ENCODE measurements around the gene OR51M1. TPM values are rescaled to one million over a fixed set of nuclear protein-coding genes. Genes with fewer than 3 reads are reported as not detected.
A peak's percentile ranks its signal among the peaks of the same experiment; 100 is the strongest.
"Not testable (repeated sequence)": the region's sequence is repeated elsewhere in the genome, so short reads cannot be mapped to it uniquely, and the experiment has no call there.

The OR51M1 gene
- total RNA-seq = under 1 TPM in 7 of 8 experiments, not detected in 1; 0.05 to 0.66 (median 0.20) TPM

GRCh38 chr11:5383576-5383975, at the start of gene OR51M1:
OR51M1 (plus strand) TSS chr11:5383812; CDS start chr11:5389399, 5,587 bp downstream.
- ATAC-seq (replicated peaks in 6 of 8) = no peak
- H3K4me3 ChIP-seq = no peak within 1 kb of the TSS

GRCh38 chr11:5335170-5335569, 48.4 kb upstream of the OR51M1 start:
- H3K4me1 ChIP-seq (replicated peaks in 1 of 2) = no peaks in the 10 kb centered on the region
- H3K27ac ChIP-seq = no peak overlapping the region
- H3K4me3 ChIP-seq = no peak overlapping the region
- in situ Hi-C loops (cut with MboI; ENCODE audit: low pct_unique_long_range_greater_than_20kb in 2 of 9, low sequenced_read_pairs in 9 of 9, unreplicated experiment in 9 of 9) = no loop called here
- no peak for ATAC-seq (replicated peaks in 6 of 8)
- WGBS, 10 experiments = 20 to 80% (median 40%) methylated on average over 1 of the region's 1 CpG; no CpG with 5 or more reads in 2 of the 10 experiments

More at GRCh38 chr11:5383576-5383975, at the start of gene OR51M1:
- H3K4me1 ChIP-seq (replicated peaks in 1 of 2) = no peaks in the 10 kb centered on the region
- 14 to 80% (median 50%) methylated on average over 1 of the region's 1 CpG; no CpG with 5 or more reads in 5 of the 10 experiments for WGBS, 10 experiments
- in situ Hi-C loops (cut with MboI; ENCODE audit: low pct_unique_long_range_greater_than_20kb in 2 of 9, low sequenced_read_pairs in 9 of 9, unreplicated experiment in 9 of 9) = no loop called here
- no peak within 1 kb of the TSS for H3K27ac ChIP-seq

GRCh38 chr11:5336331-5336730, 47.3 kb upstream of the OR51M1 start:
- in situ Hi-C loops (cut with MboI; ENCODE audit: low pct_unique_long_range_greater_than_20kb in 2 of 9, low sequenced_read_pairs in 9 of 9, unreplicated experiment in 9 of 9) = no loop called here
- Histone ChIP-seq H3K27ac (no peak overlapping the region), H3K4me1 (replicated peaks in 1 of 2) (no peaks in the 10 kb centered on the region), H3K4me3 (no peak overlapping the region)
- ATAC-seq (replicated peaks in 6 of 8) = peak in 2 of 8 experiments; percentile 62 to 68

DNA sequence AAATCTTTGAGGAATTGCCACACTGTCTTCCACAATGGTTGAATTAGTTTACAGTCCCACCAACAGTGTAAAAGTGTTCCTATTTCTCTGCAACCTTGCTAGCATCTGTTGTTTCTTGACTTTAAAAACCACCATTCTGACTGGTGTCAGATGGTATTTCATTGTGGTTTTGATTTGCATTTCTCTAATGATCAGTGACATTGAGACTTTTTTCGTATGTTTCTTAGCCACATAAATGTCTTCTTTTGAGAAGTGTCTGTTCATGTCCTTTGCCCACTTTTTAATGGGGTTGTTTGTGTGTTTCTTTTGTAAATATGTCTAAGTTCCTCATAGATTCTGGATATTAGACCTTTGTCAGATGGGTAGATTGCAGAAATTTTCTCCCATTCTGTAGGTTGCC, 46.4 kb upstream of the OR51M1 start:
- H3K4me3 ChIP-seq; in situ Hi-C loops (cut with MboI; ENCODE audit: low pct_unique_long_range_greater_than_20kb in 2 of 9, low sequenced_read_pairs in 9 of 9, unreplicated experiment in 9 of 9); H3K27ac ChIP-seq; H3K4me1 ChIP-seq (replicated peaks in 1 of 2); ATAC-seq (replicated peaks in 6 of 8): not testable (repeated sequence)
- 0 to 86% (median 50%) methylated on average over 1 of the region's 1 CpG; no CpG with 5 or more reads in 3 of the 10 experiments for WGBS, 10 experiments

GRCh38 chr11:5339771-5340322, 43.8 kb upstream of the OR51M1 start:
- in situ Hi-C loops (cut with MboI; ENCODE audit: low pct_unique_long_range_greater_than_20kb in 2 of 9, low sequenced_read_pairs in 9 of 9, unreplicated experiment in 9 of 9) = no loop called here
- Histone ChIP-seq H3K27ac (no peak overlapping the region), H3K4me3 (no peak overlapping the region), H3K4me1 (replicated peaks in 1 of 2) (no peaks in the 10 kb centered on the region)
- no peak for ATAC-seq (replicated peaks in 6 of 8)
- WGBS, 10 experiments = 63 to 100% (median 100%) methylated on average over 1 of the region's 1 CpG; no CpG with 5 or more reads in 2 of the 10 experiments

- Histone ChIP-seq H3K27ac (no peak within 1 kb of the TSS), H3K4me1 (replicated peaks in 1 of 2) (no peaks in the 10 kb centered on the region), H3K4me3 (no peak within 1 kb of the TSS)
- in situ Hi-C loops (cut with MboI; ENCODE audit: low pct_unique_long_range_greater_than_20kb in 2 of 9, low sequenced_read_pairs in 9 of 9, unreplicated experiment in 9 of 9) = no loop called here
- WGBS, 10 experiments = 48 to 93% (median 63%) methylated on average over 1 to 6 of the region's 6 CpGs
- peak in 1 of 8 experiments; percentile 28 for ATAC-seq (replicated peaks in 6 of 8)
Measured at GRCh38 chr11:5343474-5344335, 39.9 kb upstream of the OR51M1 start, which contains the start of gene OR51B5. OR51B5 (minus strand) TSS chr11:5343524; CDS start chr11:5343524, 0 bp downstream.

GRCh38 chr11:5345831-5346230, 37.8 kb upstream of the OR51M1 start:
- Histone ChIP-seq H3K4me1 (replicated peaks in 1 of 2) (no peaks in the 10 kb centered on the region), H3K4me3 (no peak overlapping the region), H3K27ac (no peak overlapping the region)
- ATAC-seq (replicated peaks in 6 of 8) = no peak
- in situ Hi-C loops (cut with MboI; ENCODE audit: low pct_unique_long_range_greater_than_20kb in 2 of 9, low sequenced_read_pairs in 9 of 9, unreplicated experiment in 9 of 9) = no loop called here
- WGBS, 10 experiments = 0 to 83% (median 57%) methylated on average over 1 to 3 of the region's 3 CpGs; no CpG with 5 or more reads in 1 of the 10 experiments

GRCh38 chr11:5348551-5349194, 34.9 kb upstream of the OR51M1 start:
- Histone ChIP-seq H3K4me1 (replicated peaks in 1 of 2) (no peaks in the 10 kb centered on the region), H3K27ac (no peak overlapping the region), H3K4me3 (no peak overlapping the region)
- ATAC-seq (replicated peaks in 6 of 8) = peak in 2 of 8 experiments; percentile 25 to 81
- in situ Hi-C loops (cut with MboI; ENCODE audit: low pct_unique_long_range_greater_than_20kb in 2 of 9, low sequenced_read_pairs in 9 of 9, unreplicated experiment in 9 of 9) = no loop called here
- 8 to 30% (median 25%) methylated on average over 1 to 3 of the region's 3 CpGs; no CpG with 5 or more reads in 5 of the 10 experiments for WGBS, 10 experiments

DNA sequence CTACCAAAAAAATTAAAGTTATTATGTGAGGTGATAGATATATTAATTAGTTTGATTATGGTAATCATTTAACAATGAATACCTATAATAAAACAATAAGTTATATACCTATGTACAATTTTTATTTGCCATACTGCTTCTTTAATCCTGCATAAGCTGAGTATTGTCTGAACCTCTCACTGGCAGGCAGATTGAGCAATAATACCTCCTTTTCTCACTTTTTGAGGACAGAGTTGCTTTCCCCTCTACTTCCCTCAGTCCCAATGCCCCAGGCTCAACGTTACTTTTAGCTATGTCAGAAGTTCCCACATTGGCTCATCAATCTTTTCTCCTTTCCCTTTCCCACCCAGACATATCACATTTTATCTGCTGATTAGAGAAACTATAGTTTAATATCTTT, 34.1 kb upstream of the OR51M1 start:
- no peak for ATAC-seq (replicated peaks in 6 of 8)
- Histone ChIP-seq H3K4me1 (replicated peaks in 1 of 2) (no peaks in the 10 kb centered on the region), H3K4me3 (no peak overlapping the region), H3K27ac (no peak overlapping the region)
- in situ Hi-C loops (cut with MboI; ENCODE audit: low pct_unique_long_range_greater_than_20kb in 2 of 9, low sequenced_read_pairs in 9 of 9, unreplicated experiment in 9 of 9) = no loop called here
- 25 to 83% (median 57%) methylated on average over 1 of the region's 1 CpG; no CpG with 5 or more reads in 5 of the 10 experiments for WGBS, 10 experiments

DNA sequence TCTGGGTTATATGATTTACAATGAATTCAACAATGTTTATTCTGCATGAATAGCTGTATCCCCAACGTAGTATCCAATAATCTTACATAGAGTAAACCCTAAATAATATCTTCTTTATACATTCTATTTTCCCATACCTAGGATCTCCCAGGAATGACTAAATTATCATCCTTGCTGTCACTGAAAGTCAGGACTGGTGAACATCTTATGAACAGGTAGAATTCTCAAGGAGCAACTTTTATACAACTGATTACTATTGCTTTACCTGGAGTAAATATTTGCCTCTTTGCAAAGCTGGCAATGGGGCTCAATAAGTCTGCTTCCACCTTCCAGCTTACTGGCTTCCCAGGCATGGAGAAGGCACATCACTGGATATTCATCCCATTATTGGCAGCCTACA, 32.4 kb upstream of the OR51M1 start, which contains the start of gene OR51B6:
Gene OR51B6 (plus strand): TSS at position 301 of the 400 bp plus-strand sequence. CDS start 0 bp downstream, at position 301.
- in situ Hi-C loops (cut with MboI; ENCODE audit: low pct_unique_long_range_greater_than_20kb in 2 of 9, low sequenced_read_pairs in 9 of 9, unreplicated experiment in 9 of 9) = loop anchor here in 1 of 9 experiments (25.0 kb wide), 1 partner anchor 139 kb away; the partner anchor contains the start of gene OR51V1
- WGBS, 10 experiments = 11 to 86% (median 40%) methylated on average over 1 of the region's 1 CpG; no CpG with 5 or more reads in 1 of the 10 experiments
- no peaks in the 10 kb centered on the region for H3K4me1 ChIP-seq (replicated peaks in 1 of 2)
- no peak for ATAC-seq (replicated peaks in 6 of 8)
- H3K4me3 ChIP-seq = no peak within 1 kb of the TSS
- H3K27ac ChIP-seq = no peak within 1 kb of the TSS

DNA sequence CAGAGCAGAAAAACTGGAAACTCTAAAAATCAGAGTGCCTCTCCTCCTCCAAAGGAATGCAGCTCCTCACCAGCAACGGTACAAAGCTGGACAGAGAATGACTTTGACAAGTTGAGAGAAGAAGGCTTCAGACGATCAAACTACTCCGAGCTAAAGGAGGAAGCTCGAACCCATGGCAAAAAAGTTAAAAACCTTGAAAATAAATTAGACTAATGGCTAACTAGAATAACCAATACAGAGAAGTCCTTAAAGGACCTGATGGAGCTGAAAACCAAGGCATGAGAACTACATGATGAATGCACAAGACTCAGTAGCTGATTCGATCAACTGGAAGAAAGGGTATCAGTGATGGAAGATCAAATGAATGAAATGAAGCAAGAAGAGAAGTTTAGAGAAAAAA, 27.6 kb upstream of the OR51M1 start:
- in situ Hi-C loops (cut with MboI; ENCODE audit: low pct_unique_long_range_greater_than_20kb in 2 of 9, low sequenced_read_pairs in 9 of 9, unreplicated experiment in 9 of 9) = loop anchor here in 1 of 9 experiments (25.0 kb wide), 1 partner anchor 144 kb away; the partner anchor contains the start of gene OR51V1
- WGBS, 10 experiments = 71 to 80% (median 77%) methylated on average over 1 to 3 of the region's 5 CpGs; no CpG with 5 or more reads in 6 of the 10 experiments
- not testable (repeated sequence) for H3K4me1 ChIP-seq (replicated peaks in 1 of 2); H3K27ac ChIP-seq; ATAC-seq (replicated peaks in 6 of 8); H3K4me3 ChIP-seq

- Histone ChIP-seq H3K4me1 (replicated peaks in 1 of 2) (no peaks in the 10 kb centered on the region), H3K27ac (no peak overlapping the region), H3K4me3 (no peak overlapping the region)
- 0 to 100% (median 61%) methylated on average over 1 to 3 of the region's 3 CpGs; no CpG with 5 or more reads in 1 of the 10 experiments for WGBS, 10 experiments
- ATAC-seq (replicated peaks in 6 of 8) = peak in 1 of 8 experiments; percentile 28
- in situ Hi-C loops (cut with MboI; ENCODE audit: low pct_unique_long_range_greater_than_20kb in 2 of 9, low sequenced_read_pairs in 9 of 9, unreplicated experiment in 9 of 9) = loop anchor here in 1 of 9 experiments (25.0 kb wide), 1 partner anchor 150 kb away; the partner anchor contains the start of gene OR51V1
Measured at GRCh38 chr11:5362017-5362625, 21.5 kb upstream of the OR51M1 start.
